RPMI8226 (cell line): ENCODE measurements around the gene SLC35G4.
"Not testable (repeated sequence)": the region's sequence is repeated elsewhere in the genome, so short reads cannot be mapped to it uniquely, and the experiment has no call there.

Experiments used
- DNase-seq: peaks from one replicate; pipeline ENCODE4 v3.0.0-alpha.2; 2015

The SLC35G4 gene

DNA sequence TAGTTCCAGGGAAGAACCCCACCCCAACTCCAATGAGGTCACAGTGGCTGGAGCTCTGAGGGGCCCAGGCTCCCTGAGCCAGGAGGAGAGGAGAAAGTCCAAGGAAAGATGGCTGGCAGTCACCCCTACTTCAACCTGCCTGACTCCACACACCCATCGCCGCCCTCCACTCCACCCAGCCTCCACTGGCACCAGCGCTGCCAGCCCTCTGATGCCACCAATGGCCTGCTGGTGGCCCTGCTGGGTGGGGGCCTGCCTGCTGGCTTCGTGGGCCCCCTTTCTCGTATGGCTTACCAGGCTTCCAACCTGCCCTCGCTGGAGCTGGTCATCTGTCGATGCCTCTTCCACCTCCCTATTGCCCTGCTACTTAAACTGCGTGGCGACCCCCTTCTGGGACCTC lies at the start of gene SLC35G4:
SLC35G4 (plus strand) TSS at position 109 of the 400 bp plus-strand sequence; CDS start at position 109, 0 bp downstream.
- DNase-seq: not testable (repeated sequence)

DNA sequence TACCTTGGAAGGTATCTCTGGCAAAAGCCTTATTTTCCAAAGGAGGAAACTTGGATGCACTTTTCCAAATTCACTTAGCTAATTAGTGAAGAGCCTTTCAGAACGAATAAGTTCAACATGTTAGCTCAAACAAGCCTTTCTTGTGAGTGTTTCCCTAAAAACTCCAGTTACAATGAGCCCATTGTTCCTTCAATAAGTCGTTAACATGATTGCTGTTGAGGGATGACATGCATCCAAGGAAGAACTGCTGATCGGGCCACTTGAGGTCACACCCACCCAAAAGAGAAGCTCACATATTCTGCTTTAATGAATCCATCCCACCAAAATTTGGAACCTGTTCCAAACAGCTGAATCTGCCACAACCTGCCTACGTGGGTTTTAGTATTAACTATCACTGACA lies 48.1 kb upstream of the SLC35G4 start:
- no peak for DNase-seq

DNA sequence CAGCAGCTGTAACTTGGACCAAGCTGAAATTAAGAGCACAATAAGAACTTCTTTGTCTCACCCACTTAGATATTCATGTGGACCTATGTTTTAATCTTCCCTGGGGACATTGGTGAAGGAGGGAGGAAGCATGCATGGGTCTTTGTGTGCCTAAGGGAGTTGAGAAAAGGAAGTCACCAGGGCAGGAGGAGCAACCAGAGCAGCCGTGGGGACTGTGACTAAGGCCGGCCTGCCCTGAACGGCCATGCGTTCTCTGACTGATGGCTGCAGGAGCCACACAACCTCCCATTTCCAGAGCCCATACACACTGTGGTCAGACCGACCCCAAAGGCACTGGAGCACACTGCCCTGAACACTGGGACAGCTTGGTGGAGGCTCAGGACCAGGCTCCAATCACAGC lies 43.7 kb upstream of the SLC35G4 start:
- no peak for DNase-seq

DNA sequence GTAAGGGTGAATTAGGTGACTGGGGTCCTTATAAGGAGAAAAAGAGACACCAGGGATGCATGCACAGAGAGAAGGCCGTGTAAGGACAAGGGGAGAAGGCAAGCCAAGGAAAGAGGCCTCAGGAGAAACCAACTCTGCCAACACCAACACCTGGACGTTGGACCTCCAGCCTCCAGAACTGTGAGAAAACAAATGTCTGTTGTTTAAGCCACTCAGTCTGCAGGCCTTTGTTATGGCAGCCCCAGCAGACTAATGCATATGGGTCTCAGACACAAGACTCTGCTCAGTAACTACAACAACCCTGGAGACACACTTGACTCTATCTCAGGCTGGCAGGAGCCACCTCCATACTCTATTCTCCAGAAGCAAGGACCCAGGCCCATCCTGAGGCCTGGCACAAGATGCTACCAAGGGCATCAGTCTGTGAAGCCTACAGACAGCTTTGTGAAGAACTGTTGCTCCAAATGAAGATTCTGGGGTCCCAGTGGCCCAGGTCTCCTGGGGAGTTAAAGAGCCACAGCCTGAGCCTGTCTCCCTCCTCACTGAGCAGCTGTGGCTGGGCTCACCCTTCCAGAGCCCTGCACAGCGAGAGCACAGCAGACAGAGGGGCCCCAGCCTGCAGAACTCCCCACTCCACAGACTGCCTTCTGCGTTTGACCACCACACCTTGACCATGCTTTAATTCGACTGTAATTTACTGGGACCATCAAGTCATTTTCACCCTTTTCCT lies 43.0 kb upstream of the SLC35G4 start:
- DNase-seq: no peak

DNA sequence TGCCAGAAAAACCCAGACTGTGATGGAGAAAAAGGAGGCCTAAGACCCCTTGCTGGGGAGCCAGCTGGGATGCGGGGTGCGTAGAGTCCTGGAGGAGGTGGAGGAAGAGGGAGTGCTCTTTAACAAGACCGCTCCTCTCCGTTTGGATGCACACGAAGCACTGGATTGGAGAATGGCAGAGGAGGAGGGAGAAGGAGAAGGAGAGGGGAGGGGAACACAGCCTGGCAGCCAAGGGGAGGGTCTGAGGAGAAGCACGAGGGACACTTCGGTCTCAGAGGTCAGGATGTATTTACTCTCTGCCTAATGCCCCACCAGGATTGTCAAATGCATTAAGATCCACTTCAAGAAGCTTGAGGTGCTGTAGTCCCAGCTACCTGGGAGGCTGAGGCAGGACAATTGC lies 42.0 kb upstream of the SLC35G4 start:
- DNase-seq: no peak

DNA sequence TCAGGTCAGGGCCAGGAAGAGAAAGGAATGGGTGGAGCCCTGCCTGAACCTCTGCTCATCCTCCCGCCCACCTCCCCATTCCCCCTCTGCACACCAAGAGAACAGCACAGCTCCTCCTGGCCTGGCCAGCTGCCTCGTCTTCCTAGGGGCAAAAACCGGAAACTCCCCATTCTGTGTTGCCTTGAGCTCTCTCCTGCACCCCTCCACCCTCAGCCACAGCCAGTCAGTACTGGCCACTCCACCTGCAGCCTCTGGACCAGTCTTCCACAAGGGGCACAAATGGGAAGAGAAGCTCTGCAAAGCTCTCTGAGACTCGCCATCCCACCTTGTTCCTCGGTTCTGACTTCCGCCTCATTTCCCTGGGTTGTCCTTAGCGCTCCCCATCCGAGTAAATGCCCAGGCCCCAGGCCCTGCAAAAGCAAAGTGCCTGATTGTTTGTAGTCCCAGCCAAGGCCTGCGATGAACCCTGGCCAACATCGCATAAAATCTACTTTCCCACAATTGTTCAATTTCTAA lies 39.3 kb upstream of the SLC35G4 start:
- DNase-seq: no peak

DNA sequence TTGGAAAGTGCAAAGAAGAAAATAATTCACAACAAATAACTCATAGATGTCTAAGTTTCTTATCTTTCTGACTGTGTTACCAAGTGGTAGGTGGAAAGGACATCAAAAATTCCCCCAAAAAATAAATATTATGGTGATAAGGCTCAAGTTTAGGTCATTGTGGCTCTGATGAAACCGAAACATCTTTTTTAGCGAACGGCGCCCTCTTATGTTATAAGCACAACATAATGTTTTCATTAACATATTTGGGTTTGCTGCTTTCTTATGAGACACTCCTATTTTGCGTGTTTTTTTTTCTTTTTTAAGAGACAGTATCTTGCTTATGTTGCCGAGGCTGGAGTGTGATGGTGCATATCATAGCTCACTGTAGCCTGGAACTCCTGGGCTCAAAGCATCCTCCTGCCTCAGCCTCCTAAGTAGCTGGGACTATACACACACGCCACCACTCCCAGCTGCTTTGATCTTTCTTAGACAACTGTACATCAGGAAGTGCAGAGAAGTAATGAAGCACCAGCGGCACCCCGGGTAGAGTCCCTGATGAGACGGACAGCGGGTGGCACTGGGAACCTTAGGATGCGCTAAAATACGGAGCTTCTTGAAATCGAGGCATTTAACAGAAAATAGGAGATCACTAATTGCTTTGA lies 38.5 kb upstream of the SLC35G4 start:
- peak; percentile 35 for DNase-seq

DNA sequence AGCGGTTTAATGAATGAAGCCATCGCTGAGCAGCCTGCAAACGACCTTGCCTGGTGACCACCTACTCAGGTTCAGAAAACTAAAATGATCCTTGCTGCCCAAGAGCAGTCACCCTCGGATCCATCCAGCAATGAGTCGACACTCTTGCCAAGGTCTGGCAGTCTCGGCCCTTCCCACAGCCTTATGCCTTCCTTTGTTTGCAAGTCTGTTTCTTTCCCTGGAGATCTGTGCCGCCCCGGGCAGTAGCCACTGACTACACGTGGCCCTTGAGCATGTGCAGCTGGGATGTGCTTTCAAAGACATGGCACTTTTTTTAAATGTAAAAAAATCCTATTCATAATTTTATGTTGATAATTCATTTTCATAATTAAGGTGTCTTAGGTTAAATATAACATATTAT lies 37.2 kb upstream of the SLC35G4 start:
- DNase-seq: no peak

DNA sequence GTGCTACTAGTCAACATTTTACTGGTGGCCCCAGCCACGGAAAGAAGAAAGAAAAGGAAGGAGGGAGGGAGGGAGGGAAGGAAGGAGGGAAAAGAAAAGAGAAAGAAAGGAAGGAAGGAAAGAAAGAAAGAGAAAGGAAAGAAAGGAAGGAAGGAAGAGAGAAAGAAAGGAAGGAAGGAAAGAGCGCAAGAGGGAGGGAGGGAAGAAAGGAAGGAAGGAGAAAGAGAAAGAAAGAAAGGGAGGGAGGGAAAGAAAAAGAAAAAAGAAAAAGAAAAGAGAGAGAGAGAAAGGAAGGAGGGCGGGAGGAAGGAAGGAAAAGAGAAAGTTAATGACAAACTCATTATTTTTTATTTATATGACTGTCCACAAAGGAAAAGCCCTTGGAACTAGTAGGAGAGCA lies 34.9 kb upstream of the SLC35G4 start:
- DNase-seq: no peak

DNA sequence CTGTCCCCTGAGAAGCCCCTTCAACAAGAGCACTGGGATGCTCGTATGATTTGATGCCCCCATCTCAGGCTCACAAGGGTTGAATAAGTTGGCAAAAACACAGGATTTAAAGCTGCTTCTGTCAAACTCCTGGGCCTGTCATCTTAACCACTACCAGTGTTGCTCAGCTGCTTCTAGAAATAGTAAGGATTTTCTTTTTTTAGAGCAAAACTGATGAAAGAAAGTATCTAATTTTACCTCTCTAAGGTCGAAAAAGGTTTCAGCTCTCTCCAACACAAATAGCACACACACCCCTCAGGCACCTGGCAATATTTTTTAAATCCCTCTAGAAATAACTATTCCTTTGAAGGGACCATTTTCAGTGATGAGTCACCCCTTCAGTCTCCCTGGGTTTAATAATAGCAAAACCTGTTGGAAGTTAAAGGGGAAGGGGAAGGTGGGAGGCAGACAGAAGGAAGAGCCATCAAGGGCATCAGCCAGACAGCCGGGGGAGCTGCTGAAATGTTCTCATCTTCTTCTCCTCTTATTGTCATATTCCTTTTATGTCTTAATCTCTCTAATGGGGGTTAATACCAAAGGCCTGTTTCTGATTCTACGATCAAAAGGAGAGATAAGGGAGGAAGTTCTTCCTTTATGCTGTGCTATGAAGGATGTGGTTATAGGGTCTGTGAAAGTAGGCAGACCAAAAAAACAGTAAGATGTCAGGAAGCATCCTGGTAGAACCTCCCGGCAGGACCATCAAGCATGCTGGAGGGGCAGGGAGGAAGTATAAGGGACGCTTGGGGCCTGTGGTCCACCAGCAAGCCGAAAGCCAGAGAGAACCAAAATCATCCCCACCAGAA lies 31.9 kb upstream of the SLC35G4 start:
- DNase-seq: no peak

DNA sequence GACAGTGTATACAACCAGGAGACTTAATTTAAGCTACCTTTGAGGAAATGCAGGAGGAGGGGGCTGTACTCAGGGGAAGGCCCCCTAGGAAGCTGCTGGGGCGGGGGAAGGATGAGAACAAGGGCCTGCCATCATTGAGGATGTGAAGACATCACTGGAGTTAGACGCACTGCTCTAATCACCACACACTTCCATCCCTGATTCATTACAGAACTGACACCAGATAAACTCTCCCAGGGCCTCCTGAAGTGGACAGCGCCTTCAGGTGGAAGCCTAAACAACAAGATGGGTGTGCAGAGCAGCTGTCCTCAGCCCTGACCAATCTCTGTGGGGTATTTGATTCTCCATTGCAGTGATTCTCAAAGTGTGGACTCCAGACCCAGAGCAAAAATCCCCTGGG lies 30.6 kb upstream of the SLC35G4 start:
- DNase-seq: no peak

DNA sequence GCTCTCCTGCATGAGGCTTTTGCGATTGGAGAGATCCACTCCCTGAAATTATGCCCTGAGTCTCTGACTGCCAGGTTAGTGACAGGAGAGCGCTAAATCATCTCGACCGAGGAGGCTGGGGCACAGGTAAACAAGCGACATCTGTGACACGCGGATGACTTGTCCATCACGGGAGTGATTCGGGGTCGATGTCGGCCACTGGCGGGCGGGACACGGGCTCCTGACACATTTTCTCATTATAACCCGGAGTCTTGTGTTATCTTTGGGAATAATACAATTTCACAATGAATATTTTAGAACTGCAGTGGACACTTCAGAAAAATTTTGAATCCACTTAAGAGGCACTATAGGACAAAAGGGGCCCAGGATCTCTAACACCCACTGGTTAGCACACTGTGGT lies 29.5 kb upstream of the SLC35G4 start:
- DNase-seq: no peak

DNA sequence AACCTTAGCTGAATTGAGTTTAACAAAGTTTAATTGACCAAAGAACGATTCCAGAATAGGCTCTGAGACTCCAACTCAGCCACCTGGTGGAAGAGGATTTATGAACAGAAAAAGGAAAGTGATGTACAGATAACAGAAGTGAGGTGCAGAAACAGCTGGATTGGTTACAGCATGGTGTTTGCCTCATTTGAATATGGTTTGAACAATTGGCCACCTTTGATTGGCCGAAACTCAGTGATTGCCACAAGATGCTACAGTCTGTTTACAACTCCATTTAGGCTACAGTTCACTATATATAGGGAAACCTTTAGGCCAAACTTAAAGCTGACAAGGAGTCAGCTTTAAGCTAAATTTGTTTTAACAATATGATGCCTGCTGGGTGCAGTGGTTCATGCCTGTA lies 28.1 kb upstream of the SLC35G4 start:
- DNase-seq: no peak

DNA sequence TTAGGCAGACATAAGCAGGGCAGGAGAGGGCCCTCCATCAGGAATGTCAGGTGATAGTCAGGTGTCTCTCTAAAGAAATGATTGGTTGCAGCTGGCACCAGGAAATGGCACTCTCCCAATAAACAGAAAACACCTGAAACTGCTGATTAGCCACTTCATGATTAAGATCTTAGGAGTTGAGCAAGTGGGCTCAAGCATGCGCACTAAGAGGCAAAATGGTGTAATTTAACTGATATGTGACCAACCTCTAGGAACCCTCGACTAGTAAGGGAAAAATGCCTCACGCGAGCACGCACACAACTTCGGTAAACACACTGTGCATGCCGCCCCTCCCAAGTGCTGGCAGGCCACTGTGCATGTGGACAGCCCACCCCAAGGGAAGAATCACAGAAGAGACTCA lies 23.8 kb upstream of the SLC35G4 start:
- peak; percentile 7 for DNase-seq

DNA sequence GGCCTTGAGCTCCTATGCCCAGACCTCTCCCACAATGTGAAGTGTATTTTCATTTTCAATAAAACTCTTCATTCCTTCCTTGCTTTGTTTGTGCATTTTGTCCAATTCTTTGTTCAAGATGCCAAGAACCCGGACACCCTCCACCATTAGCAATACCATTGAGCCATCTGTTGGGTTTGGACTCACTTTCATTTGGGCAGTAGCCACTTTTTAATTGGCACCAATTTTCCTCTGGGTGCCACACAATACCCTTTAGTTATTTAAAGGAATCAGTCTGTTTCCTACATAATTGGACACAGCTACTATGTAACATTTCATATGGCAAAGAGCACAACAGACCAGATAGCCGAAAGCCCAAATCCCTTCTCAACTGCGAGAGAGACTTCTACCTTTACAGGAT lies 22.5 kb upstream of the SLC35G4 start:
- DNase-seq: no peak

DNA sequence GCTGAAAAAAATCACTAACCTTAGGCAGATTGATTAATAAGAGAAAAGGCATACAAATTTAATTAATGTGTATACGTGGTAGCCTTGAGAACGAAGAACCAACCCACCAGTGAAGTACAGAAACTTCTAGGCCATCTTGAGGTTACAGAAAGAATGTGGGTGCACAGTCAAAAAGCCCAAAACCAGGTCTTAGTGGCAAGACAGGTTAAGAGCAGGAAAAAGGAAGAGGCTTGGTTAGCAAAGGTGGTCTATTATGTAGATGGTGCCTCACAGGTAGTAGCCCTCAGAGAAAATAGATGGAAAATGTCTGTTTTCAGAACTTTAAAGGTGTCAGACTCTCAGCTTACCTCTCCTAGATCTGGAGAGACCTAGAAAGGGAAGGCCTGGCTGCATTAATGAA lies 22.0 kb upstream of the SLC35G4 start:
- no peak for DNase-seq

DNA sequence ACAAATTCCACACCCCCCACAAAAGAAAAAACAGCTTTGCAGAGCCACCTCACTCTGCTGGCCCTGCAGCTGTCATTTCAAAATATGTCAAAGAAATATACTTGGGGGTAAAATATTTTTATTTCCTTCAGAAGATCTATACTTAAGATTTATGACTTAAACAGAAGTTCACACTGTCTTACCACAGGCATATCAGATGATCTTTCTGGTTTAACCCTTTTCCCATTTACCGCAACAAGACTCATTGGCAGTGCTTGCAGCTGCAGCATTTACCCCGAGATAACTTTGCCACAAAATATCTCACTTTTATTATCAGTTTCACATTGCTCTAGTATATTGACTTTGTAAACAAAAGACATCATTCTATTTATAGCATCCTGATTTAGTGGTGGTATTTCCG lies 21.6 kb upstream of the SLC35G4 start:
- no peak for DNase-seq

DNA sequence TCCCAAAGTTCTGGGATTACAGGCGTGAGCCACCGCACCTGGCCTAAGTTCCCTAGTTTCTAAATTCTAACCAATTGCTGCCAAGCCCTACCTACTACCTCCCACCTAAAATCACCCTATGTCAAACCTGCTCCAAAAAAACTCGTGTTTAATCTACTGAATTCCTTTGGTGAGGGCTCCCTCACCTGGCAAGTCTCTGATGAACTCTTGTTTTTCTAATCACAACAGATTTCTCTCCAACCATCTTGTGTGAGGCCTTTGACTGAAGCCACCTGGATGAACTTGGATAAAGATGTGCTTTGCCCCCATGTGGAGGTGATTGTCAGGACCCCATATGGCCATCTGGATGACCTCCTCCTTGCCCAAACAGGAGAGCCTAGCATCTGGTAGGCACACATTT lies 17.4 kb upstream of the SLC35G4 start:
- DNase-seq: no peak

DNA sequence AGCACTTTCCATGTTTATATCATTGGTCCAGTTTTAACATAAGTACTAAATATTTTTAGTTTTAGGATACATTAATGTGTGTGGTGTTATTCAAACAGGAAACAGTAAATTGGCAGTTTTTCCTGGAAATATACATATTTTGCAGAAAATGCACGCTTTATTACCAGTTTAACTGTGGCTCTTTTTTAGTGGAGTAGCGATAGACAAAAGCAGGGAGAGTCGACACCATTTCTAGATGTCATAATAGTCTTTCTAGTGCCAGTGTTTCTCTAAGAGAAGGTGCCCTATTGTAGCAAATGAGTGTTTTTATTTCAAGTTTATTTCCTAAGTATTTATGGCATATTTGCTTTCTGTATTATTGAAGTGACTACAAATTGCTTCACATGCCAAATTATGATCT lies 9.1 kb upstream of the SLC35G4 start:
- no peak for DNase-seq

DNA sequence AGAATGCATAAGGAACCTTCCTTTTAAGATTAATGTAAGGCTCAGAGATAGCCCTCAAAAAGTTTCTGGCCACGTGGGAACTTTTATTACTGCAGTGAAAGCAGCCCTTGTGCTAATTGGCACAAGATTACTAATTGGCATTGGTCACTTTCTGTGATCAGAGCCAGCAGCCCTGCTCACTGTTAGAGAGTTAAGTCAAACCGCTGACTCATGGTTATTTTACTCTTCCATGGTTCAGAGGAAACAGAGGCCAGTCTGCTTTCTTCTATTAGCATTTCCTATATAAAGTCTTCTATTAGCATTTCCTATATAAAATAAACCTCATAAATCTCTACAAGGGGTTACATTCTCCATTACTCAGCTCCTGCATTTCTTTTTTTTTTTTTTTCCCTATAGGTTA lies 1.5 kb upstream of the SLC35G4 start:
- no peak for DNase-seq

DNA sequence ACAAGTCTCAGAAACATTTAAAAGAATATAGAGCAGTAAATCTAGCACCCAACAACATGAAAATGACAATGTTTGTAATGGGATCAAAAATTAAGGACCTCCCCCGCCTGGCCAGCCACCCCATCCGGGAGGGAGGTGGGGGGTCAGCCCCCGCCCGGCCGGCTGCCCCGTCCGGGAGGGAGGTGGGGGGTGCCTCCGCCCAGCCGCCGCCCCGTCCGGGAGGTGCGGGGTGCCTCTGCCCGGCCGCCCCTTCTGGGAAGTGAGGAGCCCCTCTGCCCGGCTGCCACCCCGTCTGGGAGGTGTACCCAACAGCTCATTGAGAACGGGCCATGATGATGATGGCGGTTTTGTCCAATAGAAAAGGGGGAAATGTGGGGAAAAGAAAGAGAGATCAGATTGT lies 778 bp upstream of the SLC35G4 start:
- not testable (repeated sequence) for DNase-seq

DNA sequence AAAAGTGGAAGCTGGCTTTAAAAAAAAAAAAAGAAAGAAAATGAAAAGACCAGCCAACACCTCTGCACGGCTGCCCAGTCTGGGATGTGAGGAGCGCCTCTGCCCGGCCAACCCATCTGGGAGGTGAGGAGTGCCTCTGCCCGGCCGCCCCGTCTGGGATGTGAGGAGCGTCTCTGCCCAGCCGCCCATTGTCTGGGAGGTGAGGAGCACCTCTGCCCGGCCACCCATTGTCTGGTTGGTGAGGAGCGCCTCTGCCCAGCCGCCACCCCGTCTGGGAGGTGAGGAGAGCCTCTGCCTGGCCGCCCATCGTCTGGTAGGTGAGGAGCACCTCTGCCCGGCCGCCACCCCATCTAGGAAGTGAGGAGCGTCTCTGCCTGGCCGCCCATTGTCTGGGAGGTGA lies 3.7 kb downstream of the SLC35G4 start:
- not testable (repeated sequence) for DNase-seq

DNA sequence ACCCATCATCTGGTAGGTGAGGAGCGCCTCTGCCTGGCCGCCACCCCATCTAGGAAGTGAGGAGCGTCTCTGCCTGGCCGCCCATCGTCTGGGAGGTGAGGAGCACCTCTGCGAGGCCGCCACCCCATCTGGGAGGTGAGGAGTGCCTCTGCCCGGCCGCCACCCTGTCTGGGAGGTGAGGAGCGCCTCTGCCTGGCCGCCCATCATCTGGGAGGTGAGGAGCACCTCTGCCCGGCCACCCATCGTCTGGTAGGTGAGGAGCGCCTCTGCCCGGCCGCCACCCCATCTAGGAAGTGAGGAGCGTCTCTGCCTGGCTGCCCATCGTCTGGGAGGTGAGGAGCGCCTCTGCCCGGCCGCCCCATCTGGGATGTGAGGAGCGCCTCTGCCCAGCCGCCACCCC lies 4.2 kb downstream of the SLC35G4 start:
- not testable (repeated sequence) for DNase-seq

DNA sequence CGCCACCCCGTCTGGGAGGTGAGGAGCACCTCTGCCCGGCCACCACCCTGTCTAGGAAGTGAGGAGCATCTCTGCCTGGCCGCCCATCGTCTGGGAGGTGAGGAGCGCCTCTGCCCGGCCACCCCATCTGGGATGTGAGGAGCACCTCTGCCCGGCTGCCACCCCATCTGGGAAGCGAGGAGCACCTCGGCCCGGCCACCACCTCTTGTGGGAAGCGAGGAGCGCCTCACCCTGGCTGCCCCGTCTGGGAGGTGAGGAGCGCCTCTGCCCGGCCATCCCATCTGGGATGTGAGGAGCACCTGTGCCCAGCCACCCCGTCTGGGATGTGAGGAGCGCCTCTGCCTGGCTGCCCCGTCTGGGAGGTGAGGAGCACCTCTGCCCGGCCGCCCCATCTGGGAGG lies 4.6 kb downstream of the SLC35G4 start:
- not testable (repeated sequence) for DNase-seq
